ENCODE data around the gene PTPN7. TPM values are rescaled to one million over a fixed set of nuclear protein-coding genes. Genes with fewer than 3 reads are reported as not detected.

The PTPN7 gene
- polyA plus RNA-seq, 1 experiment: not detected

- TF ChIP-seq CTCF (IDR thresholded peaks at IDR 0.05; ENCODE audit: low read depth, low read length): no peak
- no peak for DNase-seq (ENCODE audit: low read depth, low spot score)
- H3K4me3 ChIP-seq (ENCODE audit: low read depth, low read length): no peak overlapping the region
- H3K27me3 ChIP-seq (ENCODE audit: control insufficient read depth, insufficient read depth, low read length): no peaks in the 10 kb centered on the region
- POLR2A ChIA-PET: interaction anchor here (0.6 kb wide), 2 partner anchors 32 to 90 kb away, joined by 4 to 5 read pairs; no protein-coding TSS in a partner anchor
- H3K27ac ChIP-seq (ENCODE audit: low read depth, low read length): no peak overlapping the region
- H3K9me3 ChIP-seq (ENCODE audit: control insufficient read depth, insufficient read depth, low read length): no peaks in the 10 kb centered on the region
- CTCF ChIA-PET: interaction anchor here (0.6 to 1.8 kb wide), 4 partner anchors 14 to 106 kb away, joined by 3 to 7 read pairs (median 4); no protein-coding TSS in a partner anchor
Observed at GRCh38 chr1:202105571-202106339, 54.6 kb downstream of the PTPN7 start.

- no peak overlapping the region for H3K27ac ChIP-seq (ENCODE audit: low read depth, low read length)
- no peak for TF ChIP-seq CTCF (IDR thresholded peaks at IDR 0.05; ENCODE audit: low read depth, low read length)
- H3K4me3 ChIP-seq (ENCODE audit: low read depth, low read length): no peak overlapping the region
- H3K9me3 ChIP-seq (ENCODE audit: control insufficient read depth, insufficient read depth, low read length): no peaks in the 10 kb centered on the region
- ChIA-PET POLR2A (interaction anchor here (0.7 kb wide), 1 partner anchor 51 kb away, joined by 4 read pairs; no protein-coding TSS in a partner anchor), CTCF (no interaction called here)
- H3K27me3 ChIP-seq (ENCODE audit: control insufficient read depth, insufficient read depth, low read length): no peaks in the 10 kb centered on the region
- DNase-seq (ENCODE audit: low read depth, low spot score): no peak
Observed at GRCh38 chr1:202104073-202104472, 56.3 kb downstream of the PTPN7 start.

- no peak for DNase-seq (ENCODE audit: low read depth, low spot score)
- Histone ChIP-seq H3K27ac (ENCODE audit: low read depth, low read length) (no peak overlapping the region), H3K4me3 (ENCODE audit: low read depth, low read length) (no peak overlapping the region), H3K27me3 (ENCODE audit: control insufficient read depth, insufficient read depth, low read length) (no peaks in the 10 kb centered on the region), H3K9me3 (ENCODE audit: control insufficient read depth, insufficient read depth, low read length) (no peaks in the 10 kb centered on the region)
- no peak for TF ChIP-seq CTCF (IDR thresholded peaks at IDR 0.05; ENCODE audit: low read depth, low read length)
- CTCF ChIA-PET: interaction anchor here (1.2 kb wide), 1 partner anchor 92 kb away, joined by 4 read pairs; no protein-coding TSS in a partner anchor
- POLR2A ChIA-PET: no interaction called here
Observed at GRCh38 chr1:202101184-202101583, 59.2 kb downstream of the PTPN7 start.

Other genes starting within 250 kb of the PTPN7 start
- 41.1 and 52.6 TPM in 2 replicates for gene LMOD1, start 214.1 kb downstream of the PTPN7 start, polyA plus RNA-seq (2011; rRNA removed)
- gene TIMM17A, start 205.1 kb downstream of the PTPN7 start, polyA plus RNA-seq (2011; rRNA removed): 75.2 and 104 TPM in 2 replicates
- 86.8 and 89.0 TPM in 2 replicates for gene RNPEP, start 178.0 kb downstream of the PTPN7 start, polyA plus RNA-seq (2011; rRNA removed)
- gene ELF3, start 150.0 kb downstream of the PTPN7 start, polyA plus RNA-seq (2011; rRNA removed): 0.12 and 0.72 TPM in 2 replicates
- gene GPR37L1, start 37.7 kb downstream of the PTPN7 start, polyA plus RNA-seq (2011; rRNA removed): not detected in 2 replicates
- gene ARL8A, start 15.9 kb downstream of the PTPN7 start, polyA plus RNA-seq (2011; rRNA removed): 50.9 and 58.0 TPM in 2 replicates
- gene LGR6, start 33.2 kb upstream of the PTPN7 start, polyA plus RNA-seq (2011; rRNA removed): not detected in 2 replicates
- gene UBE2T, start 181.3 kb upstream of the PTPN7 start, polyA plus RNA-seq (2011; rRNA removed): 38.4 and 44.1 TPM in 2 replicates
- 37.1 and 38.6 TPM in 2 replicates for gene PPP1R12B, start 188.1 kb upstream of the PTPN7 start, polyA plus RNA-seq (2011; rRNA removed)